ENCODE measurements around the gene FHAD1.

FHAD1 gene

DNA sequence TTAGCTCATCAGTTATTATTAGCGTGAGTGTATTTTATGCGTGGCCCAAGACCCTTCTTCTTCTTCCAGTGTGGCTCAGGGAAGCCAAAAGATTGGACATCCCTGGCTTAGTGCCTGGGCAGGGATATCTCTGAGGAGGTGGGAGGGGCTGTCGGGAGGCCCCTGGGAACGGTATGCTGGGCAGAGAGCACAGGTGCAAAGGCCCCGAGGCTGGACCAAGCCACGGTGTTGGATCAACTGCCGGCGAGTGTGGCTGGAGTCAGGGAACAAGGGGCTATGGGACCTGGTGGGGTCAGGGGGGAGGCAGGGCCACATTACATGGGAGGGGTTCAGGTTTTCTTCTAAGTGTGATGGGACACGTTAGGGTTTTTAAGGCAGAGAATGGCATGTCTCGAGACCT lies 62.7 kb downstream of the FHAD1 start:
- DNase-seq, result no peak

DNA sequence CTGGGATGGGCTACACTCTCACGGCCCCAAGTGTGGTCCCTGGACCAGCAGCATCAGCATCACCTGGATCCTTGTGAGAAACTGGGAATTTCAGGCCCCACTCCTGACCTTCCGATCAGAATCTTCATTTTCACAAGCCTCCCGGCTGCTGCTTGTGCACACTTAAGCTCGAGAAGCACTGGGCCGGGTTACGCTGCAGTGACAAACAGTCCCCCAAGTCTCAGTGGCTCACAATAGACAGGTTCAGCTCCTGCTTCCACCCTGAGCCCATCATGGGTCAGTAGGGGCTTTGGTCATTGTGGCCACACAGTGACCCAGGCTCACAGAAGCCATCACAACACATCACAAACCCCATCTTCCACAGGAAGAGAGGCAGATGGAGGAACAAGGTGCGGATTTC lies 63.5 kb downstream of the FHAD1 start:
- DNase-seq, result no peak

DNA sequence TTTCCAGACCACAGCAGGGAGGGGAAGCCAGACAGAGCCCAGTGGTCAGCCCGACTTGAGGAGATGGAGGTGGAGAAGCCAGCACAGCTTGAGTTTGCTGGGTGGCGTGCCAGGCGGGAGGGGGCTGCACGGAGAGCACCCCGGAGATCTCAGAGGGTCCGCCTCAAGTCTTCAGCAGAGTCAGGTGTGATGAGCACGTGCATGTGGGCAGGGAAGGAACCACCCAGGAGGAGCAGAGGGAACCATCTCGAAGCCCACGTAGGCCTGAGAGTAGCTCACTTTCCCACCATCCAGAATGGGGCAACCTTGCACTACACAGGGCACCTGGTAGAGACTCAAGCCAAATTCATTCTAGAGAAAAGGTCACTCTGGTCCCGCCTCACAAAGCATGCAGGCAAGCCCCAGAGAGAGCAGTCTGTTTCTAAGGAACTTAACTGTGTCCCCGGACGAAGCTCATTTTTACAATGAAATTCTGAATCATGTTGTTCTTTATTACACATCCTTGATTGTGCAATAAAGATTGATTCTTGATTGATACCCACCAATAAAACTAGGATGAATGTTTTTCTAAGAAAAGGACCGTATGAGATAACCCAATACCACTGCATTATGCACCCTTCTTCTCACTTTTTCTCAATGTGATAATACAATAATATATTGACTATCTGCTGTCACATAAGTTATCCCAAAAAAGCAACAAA lies 64.2 kb downstream of the FHAD1 start:
- DNase-seq, result no peak

- DNase-seq, result no peak
These were observed 64.9 kb downstream of the FHAD1 start for GRCh38 chr1:15311880-15312279.

DNA sequence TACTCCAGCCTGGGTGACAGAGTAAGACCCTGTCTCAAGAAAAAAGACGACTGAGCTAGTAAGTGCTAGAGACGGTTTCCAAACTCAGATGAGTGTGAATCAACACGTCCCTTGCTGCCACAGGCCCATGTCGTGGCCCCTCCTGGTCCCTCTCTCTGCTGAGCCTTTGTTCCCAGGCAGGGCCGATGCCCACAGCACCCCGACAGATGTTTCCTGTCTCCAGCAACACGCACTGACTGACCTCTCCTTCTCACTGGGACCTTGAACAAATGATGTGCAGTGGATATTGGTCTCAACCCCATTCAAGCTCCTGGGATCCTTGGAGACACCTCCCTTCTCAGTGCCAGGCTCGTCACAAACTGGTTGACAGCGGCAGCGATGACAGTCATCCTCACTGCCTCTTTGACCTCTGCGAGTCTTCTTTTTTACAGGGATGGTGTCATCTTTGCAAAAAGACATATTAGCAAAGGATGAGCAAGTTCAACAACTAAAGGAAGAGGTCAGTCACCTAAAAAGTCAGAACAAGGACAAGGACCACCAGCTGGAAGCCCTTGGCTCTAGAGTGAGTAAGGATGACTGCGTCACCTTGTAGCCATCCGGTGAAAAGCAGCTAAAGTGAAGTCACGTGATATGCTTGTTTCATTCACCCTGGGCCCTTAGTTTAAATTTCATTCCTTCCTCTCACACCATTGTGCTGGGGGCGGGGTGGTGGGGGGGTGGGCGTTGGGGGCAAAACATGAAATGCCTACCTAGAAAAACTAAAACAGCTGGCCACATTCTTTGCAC lies 65.8 kb downstream of the FHAD1 start:
- DNase-seq, result no peak

DNA sequence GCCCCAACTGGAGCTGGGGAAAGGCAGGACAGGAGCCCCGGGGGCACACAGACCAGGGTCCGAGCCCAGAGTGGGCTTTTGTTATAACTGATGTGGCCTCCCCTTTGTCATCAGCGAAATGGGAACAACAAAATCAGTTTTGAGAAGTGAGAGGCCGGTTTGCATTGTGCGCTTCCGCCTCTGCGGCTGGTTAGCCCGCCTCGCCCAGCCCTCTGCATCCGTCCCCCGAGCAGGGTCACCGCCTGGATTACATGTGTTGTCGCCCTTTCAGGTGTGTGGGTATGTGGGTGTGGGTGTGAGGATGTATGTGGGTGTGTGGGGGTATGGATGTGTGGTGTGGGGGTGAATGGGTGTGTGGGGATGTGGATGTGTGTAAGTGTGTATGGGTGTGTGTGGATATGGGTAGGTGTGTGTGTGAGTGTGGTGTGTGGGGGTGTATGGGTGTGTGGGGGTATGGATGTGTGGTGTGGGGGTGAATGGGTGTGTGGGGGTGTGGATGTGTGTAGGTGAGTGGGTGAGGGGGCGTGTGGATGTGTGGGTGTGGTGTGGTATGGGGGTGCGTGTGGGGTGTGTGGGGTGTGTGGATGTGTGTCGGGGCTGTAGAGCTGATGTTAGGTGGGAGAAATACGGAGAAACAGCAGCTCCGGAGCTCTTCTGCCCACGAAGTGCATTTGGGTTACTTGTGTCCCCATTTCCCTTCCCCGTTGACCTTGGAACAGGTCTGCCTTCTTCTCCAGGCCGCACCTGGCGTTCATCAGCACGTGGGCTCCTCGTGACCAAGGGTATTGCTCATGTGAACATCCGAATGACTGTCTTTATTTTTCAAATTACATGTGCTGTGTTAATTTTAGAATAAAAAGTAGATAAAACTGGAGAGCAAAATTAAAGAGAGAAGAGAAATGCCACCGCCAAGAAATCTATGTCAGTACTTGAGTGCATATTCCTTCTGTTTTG lies 67.6 kb downstream of the FHAD1 start:
- DNase-seq, result no peak

- DNase-seq, result no peak
These were observed 68.8 kb downstream of the FHAD1 start for GRCh38 chr1:15315815-15316214.

DNA sequence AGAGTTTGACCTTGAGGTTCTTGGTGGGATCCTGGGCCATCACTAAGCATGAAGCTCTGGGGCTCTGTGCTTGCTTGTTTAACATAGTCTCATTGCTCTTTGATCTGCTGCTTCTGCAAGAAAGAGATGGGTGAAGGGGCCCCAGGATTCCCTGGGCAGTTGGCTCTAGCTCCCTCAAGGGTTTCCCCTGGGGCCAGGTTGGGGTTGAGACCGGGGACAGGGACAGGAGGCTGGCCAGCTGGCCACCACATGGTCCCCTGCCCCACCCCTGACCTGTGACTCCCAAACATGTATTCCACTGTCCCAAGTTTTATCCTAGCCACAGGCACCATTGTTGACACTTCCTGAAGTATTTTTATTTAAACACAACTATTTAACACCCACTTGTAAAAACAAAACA lies 69.5 kb downstream of the FHAD1 start:
- no peak for DNase-seq

GRCh38 chr1:15320267-15320666 lies 73.2 kb downstream of the FHAD1 start:
- no peak for DNase-seq

- DNase-seq, result no peak
These were observed 74.6 kb downstream of the FHAD1 start for GRCh38 chr1:15321601-15322000.

GRCh38 chr1:15322648-15323350 lies 75.8 kb downstream of the FHAD1 start:
- no peak for DNase-seq

DNA sequence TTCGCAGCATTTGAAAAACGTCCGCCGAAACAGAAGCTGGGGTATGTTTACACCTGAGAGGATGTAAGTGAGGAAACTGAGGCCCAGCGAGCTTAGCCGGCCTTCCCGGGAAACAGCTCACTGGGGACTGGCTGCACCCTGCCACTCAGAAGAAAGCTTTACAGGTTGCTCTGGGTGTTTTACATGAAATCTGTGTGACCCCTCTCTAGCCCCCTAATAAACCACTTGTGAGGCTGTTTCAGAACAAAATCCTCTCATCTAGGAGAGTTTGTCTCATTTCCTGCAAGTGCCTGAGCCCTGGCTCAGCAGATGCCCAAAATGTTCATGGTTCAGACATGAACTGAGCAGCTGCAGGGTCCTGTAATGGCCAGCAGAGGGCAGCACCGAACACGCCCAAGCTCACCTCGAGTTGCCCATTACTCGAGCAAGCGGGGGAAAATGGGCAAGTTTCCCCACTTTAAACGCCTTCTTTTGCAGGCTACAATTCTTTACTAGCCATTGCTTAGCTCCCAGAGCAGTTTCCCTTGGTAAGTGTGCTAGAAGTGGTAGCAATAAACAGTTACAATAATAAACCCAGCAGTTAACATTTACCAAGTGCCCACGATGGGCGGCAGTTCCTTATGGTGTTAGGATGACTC lies 76.4 kb downstream of the FHAD1 start:
- peak in 1 of 2 experiments; percentile 81 for DNase-seq

DNA sequence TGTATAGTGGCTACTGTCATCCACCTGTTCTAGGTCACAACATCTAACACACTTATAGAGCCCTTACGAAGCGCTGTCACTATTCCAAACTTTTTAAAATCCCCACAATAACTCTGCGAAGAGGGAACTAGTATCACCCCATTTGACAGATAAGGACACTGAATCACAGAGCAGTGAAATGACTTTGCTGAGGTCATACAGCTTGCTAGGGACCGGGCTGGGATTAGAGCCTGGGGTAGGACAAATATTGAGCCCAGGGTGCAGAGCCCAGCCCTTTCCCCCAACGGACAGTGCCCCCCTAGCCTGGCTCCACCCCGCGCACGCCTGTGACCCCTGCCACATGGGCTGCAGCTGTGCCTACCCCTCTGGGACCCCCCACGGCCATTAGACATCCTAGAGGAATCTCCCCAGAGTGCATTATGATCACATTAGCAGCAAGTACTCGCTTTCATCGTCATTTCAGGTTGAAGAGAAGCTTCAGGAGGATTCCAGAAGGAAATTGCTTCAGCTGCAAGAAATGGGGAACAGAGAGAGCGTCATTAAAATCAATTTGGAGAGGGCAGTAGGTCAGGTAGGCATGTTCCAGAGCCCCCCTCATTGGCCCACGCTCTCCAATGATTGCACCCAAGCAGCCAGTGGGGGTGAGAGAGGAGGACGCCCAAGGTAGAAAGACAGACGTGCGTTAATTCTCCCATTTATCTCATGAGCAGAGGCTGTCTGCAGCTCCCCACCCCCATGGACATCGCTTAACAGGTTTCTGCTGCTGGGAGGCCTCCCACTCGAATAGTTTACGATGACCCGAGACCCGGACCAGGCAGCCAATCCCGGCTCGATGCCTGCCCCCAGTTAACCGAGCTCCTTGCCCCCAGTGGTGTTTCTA lies 77.2 kb downstream of the FHAD1 start:
- no peak for DNase-seq

- no peak for DNase-seq
These were observed 77.9 kb downstream of the FHAD1 start for GRCh38 chr1:15324869-15325335.

- DNase-seq, result no peak
These were observed 78.5 kb downstream of the FHAD1 start for GRCh38 chr1:15325375-15326085.

- DNase-seq, result no peak
These were observed 79.9 kb downstream of the FHAD1 start for GRCh38 chr1:15326691-15327588.

GRCh38 chr1:15328351-15329103 lies 81.5 kb downstream of the FHAD1 start:
- DNase-seq, result no peak

- DNase-seq, result no peak
These were observed 82.2 kb downstream of the FHAD1 start for GRCh38 chr1:15329104-15329820.

Measured in NCI-H526 (cell line).